HG02981 (cell line): ENCODE data around the gene RTL1.

Experiments used
- ATAC-seq: cut with Tn5 transposase; IDR thresholded peaks from one replicate; pipeline ENCODE4 v1.9.1; 2021; ENCODE audit warnings: mild to moderate bottlenecking, moderate library complexity; ENCODE audit not compliant: unreplicated experiment

RTL1 gene

GRCh38 chr14:100836941-100837804, 66.3 kb downstream of the RTL1 start:
- no peak for ATAC-seq

DNA sequence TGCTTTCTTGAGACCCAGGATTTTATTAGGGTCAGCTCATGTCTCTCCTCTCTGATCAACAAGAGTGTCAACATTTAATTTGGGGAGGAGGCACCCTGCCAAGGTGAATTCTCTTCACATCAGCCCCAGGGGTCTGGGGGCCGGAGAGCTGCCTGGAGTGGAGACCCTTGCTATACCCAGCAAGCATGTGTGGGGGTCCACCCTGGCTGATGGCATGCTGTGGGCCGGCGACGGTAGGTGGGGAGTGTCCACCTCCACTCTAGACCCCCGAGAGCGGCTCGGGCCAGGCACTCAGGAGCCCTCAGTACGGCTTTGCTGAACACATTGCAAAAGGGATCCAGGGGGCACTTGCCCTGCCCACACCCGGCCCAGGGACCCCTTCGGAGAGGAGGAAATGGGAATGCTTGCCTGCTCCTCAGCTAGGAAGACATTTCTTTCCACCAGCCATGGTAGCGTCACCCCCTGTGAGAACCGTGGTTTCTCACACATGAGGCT, 67.2 kb downstream of the RTL1 start:
- ATAC-seq, result no peak

DNA sequence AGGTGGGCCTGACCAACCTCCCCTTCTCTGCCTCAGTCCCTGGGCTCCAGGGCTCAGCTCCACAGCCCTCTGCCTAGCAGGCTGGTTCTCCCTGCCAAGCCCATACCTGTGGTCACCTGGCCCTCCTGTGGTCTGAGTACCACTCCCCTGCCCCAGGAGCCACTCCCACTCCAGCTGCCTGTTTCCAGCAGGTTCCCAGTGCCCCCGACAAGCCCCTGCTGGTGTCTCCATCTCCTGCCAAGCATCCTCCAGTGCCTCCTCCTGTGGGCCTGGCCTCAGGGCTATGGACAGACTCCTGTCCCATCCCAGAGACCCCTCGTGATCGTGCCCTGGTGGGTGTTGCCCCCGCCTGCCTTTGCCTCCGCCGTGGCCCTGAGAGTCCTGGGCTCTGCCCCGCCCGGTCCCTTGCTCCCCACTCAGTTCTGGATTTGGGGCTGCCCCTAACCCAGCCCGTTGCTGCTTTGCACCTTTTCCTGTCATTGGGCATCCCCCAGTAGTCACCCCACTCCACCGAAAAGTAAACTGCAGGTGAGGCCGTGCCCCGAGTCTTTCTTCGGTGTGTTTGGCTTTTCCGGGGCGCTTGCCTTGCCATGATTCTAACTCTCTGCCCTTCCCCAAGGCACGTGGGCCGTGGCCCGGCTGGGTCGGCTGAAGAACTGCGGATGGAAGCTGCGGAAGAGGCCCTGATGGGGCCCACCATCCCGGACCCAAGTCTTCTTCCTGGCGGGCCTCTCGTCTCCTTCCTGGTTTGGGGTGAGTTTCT, 67.8 kb downstream of the RTL1 start:
- no peak for ATAC-seq

DNA sequence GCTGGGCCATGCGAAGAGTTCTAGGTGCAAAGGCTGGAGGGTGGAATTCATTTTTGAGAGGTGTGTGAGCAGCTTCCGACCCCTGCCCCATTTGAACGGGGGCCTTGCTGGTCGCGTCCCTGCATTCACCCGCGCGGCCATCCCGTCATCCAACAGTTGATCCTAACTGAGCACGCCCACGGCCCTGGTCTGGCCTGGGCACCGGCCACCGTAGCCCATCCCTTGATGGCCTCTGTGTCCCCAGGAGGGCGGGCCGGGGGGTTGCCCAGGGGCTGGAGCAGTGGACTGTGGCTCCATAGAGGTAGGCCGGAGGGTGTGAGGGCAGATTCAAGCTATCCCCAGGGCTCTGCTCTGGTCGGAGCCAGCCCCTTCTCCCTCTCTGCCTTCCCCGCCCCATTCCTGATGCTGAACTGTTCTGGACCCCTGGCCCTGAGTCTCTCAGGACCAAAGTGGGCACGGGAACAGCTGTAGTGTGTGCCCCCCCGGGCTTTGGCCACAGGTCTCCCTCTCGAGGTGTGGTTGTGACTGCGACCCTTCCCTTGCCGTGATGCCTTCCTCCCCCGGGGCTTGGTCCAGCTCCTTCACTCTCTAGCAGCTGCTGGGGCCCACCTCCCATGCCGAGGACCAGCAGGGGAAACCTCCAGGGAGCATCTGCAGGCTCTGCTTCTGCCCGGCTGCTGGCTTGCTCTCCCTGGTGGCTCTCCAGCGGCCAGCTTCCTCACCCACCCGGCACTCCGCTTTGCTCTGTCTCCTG, 68.6 kb downstream of the RTL1 start:
- no peak for ATAC-seq

DNA sequence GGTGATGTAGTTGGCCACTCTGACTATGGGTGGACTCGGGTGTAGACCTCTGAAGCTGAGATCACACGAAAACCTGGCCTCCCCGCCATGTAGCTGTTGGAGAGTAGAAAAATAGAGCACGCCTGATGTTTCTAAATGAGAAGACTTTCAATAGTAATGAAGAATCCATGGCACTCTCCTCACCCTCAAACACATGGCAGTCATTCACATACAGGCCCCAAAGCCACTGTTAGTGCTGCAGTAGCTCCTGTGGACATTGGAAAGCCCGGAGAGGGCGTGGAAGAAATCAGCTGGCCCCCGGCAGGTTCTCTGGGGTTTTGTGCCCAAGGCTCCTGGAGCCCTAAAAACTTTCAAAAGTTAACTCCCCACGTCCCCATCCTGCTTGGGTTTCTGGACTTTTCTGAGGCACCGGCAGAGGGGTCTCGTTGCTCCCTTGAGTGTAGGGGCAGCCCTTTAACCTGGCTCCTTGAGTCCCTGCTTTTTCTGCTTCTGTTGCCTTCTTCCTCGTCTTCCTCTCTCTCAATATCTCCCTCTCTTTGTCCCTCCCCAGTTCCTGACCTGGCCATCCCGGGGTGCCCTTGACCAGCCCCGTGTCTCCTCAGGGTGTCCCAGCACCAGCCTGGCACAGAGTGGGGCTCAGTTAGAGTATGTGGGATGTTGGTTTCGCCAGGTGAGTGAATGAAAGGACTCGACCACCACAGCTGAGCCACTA, 69.3 kb downstream of the RTL1 start:
- no peak for ATAC-seq

DNA sequence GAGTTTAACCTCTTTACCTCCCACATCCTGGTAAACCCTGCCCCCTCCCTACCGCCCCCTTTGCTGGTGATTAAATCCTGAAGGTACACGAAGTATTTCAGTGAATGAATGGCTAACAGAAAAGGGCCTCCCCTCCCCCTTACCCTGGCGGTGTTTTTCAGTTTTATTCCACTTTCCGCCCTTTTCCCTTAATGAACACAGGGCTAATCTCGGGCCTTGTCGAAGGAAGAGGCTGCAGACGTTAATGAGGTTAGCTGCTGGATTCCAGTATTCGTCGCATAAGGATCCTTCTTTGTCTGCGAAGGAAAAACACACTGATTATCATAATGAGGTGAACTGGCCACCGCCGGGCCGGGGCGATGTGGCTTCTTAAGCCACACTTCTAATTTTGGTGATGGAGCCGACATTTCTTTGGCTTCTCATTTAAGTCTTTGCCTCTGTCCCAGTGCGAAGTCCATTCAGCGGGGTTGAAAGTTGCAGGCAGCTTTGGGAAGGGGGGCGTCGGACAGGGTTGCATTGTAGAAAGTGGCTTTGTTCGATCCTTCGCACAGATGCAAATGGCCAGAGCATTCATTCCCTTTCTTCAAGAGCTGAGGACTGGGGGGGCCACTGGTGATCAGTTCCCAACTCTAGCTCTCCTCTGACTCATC, 71.1 kb downstream of the RTL1 start:
- ATAC-seq, result no peak

DNA sequence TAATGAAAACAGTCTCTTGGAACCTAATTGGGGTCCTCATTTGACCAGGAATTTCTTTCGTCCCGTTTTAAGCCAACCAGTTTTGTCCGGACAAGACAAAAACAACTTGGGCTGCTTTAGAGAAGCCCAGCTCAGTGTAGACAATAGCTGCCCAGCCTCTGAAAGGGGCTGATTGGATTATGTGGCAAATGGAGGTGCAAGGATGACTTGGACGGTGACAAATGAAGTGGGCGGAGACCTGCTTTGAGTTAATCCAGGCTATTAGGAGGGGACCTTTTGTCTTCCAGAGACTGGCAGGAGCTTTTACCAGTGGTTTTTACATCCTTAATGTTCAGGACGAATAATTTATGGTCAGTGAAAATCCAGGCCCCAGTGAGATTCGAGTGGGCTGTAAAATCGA, 72.8 kb downstream of the RTL1 start:
- no peak for ATAC-seq
